Muscle of leg (tissue), 11 donors: ENCODE results near the gene SLC25A26. TPM values are rescaled to one million over a fixed set of nuclear protein-coding genes. Genes with fewer than 3 reads are reported as not detected.
"Not testable (repeated sequence)": the region's sequence is repeated elsewhere in the genome, so short reads cannot be mapped to it uniquely, and the experiment has no call there.

ENCODE experiments used
- DNase-seq: peaks from one replicate; pipeline ENCODE4 v3.0.0; 2013
- H3K27ac ChIP-seq: one replicate; pipeline ENCODE4 v1.5.1; 2013; ENCODE audit warnings: mild to moderate bottlenecking, low read length, control low read depth
- H3K27me3 ChIP-seq: one replicate; pipeline ENCODE4 v1.6.1; 2013; ENCODE audit warnings: low read length; ENCODE audit not compliant: control insufficient read depth, insufficient read depth
- H3K36me3 ChIP-seq: one replicate; pipeline ENCODE4 v1.6.1; 2013; ENCODE audit warnings: low read length; ENCODE audit not compliant: control insufficient read depth, insufficient read depth
- H3K4me1 ChIP-seq: one replicate; pipeline ENCODE4 v1.6.1; 2013; ENCODE audit warnings: low read length; ENCODE audit not compliant: control insufficient read depth, insufficient read depth
- H3K4me3 ChIP-seq: one replicate; pipeline ENCODE4 v1.5.1; 2013; ENCODE audit warnings: low read length, control low read depth
- H3K9me3 ChIP-seq: replicated peaks from 2 replicates; pipeline ENCODE4 v1.6.1; 2013; ENCODE audit warnings: low read depth, low read length; ENCODE audit not compliant: control insufficient read depth
- WGBS: methylation state at CpG from one replicate; pipeline ENCODE4 v1.1.5; 2013; ENCODE audit warnings: missing lambda C conversion rate; ENCODE audit not compliant: insufficient coverage; 5-methylcytosine and 5-hydroxymethylcytosine counted together
- polyA plus RNA-seq, 8 donors: library from polyadenylated mRNA; unstranded; fragments of 120-200 nt; gene quantifications; one replicate each; pipeline versions ENCODE4 v1.2.1 to v1.2.3, GENCODE V29; 2013; ENCODE audit warnings: inconsistent platforms in 1 of 8, low replicate concordance in 1 of 8; ENCODE audit not compliant: insufficient read length in 8 of 8, insufficient read depth in 1 of 8
- total RNA-seq: library from RNA; stranded (reverse); fragments of 120-200 nt; gene quantifications from one replicate; pipeline ENCODE4 v1.2.4, GENCODE V29; 2013

The SLC25A26 gene
- total and polyA plus RNA-seq, 9 donors: 23.9 to 34.6 (median 28.4) TPM

- not testable (repeated sequence) for H3K4me3 ChIP-seq, H3K27ac ChIP-seq, H3K36me3 ChIP-seq, H3K9me3 ChIP-seq, DNase-seq, H3K4me1 ChIP-seq, H3K27me3 ChIP-seq
- 85% methylated on average over 2 of the region's 7 CpGs for WGBS
These were observed 85.3 kb downstream of the SLC25A26 start for GRCh38 chr3:66306086-66306485.

GRCh38 chr3:66306991-66307390 is 86.2 kb downstream of the SLC25A26 start:
- 100% methylated on average over 2 of the region's 4 CpGs for WGBS
- H3K27ac ChIP-seq, H3K27me3 ChIP-seq, H3K4me1 ChIP-seq, H3K4me3 ChIP-seq, H3K9me3 ChIP-seq, H3K36me3 ChIP-seq, DNase-seq: not testable (repeated sequence)

GRCh38 chr3:66312039-66312438 is 91.2 kb downstream of the SLC25A26 start:
- Histone ChIP-seq H3K9me3 (peaks cover 8% of the 10 kb centered on the region), H3K4me1 (no peaks in the 10 kb centered on the region), H3K27ac (no peak overlapping the region), H3K4me3 (no peak overlapping the region), H3K36me3 (peaks cover 2% of the 10 kb centered on the region), H3K27me3 (no peaks in the 10 kb centered on the region)
- no peak for DNase-seq
- no CpG with 5 or more reads among the region's 4 CpGs for whole genome bisulfite sequencing

GRCh38 chr3:66314455-66314854 is 93.7 kb downstream of the SLC25A26 start:
- no peak overlapping the region for H3K4me3 ChIP-seq
- DNase-seq: no peak
- peaks cover 15% of the 10 kb centered on the region for H3K4me1 ChIP-seq
- peaks cover 2% of the 10 kb centered on the region for H3K36me3 ChIP-seq
- no peak overlapping the region for H3K27ac ChIP-seq
- peaks cover 8% of the 10 kb centered on the region for H3K9me3 ChIP-seq
- H3K27me3 ChIP-seq: no peaks in the 10 kb centered on the region
- WGBS: 88% methylated on average over 5 of the region's 6 CpGs

GRCh38 chr3:66317750-66318376 is 97.1 kb downstream of the SLC25A26 start:
- 60% methylated on average over 6 of the region's 7 CpGs for WGBS
- no peak overlapping the region for H3K27ac ChIP-seq
- H3K4me3 ChIP-seq: no peak overlapping the region
- H3K4me1 ChIP-seq: peaks cover 15% of the 10 kb centered on the region
- H3K27me3 ChIP-seq: no peaks in the 10 kb centered on the region
- no peak for DNase-seq
- H3K9me3 ChIP-seq: no peaks in the 10 kb centered on the region
- no peaks in the 10 kb centered on the region for H3K36me3 ChIP-seq

- no peaks in the 10 kb centered on the region for H3K36me3 ChIP-seq
- DNase-seq: no peak
- no peaks in the 10 kb centered on the region for H3K27me3 ChIP-seq
- no peak overlapping the region for H3K27ac ChIP-seq
- H3K4me1 ChIP-seq: peaks cover 17% of the 10 kb centered on the region
- H3K9me3 ChIP-seq: peaks cover 2% of the 10 kb centered on the region
- WGBS: no CpG with 5 or more reads among the region's 1 CpG
- no peak overlapping the region for H3K4me3 ChIP-seq
These were observed 99.6 kb downstream of the SLC25A26 start for GRCh38 chr3:66320390-66320789.

- H3K27me3 ChIP-seq: no peaks in the 10 kb centered on the region
- H3K4me3 ChIP-seq: no peak overlapping the region
- DNase-seq: no peak
- H3K9me3 ChIP-seq: peaks cover 2% of the 10 kb centered on the region
- H3K4me1 ChIP-seq: peaks cover 21% of the 10 kb centered on the region
- no peak overlapping the region for H3K27ac ChIP-seq
- H3K36me3 ChIP-seq: no peaks in the 10 kb centered on the region
These were observed 101.6 kb downstream of the SLC25A26 start for GRCh38 chr3:66322436-66322835.

GRCh38 chr3:66326340-66326739 is 105.5 kb downstream of the SLC25A26 start:
- H3K36me3 ChIP-seq: no peaks in the 10 kb centered on the region

GRCh38 chr3:66335671-66336070 is 114.9 kb downstream of the SLC25A26 start:
- H3K27me3 ChIP-seq: no peaks in the 10 kb centered on the region
- WGBS: no CpG with 5 or more reads among the region's 2 CpGs
- H3K27ac ChIP-seq: no peak overlapping the region
- H3K4me3 ChIP-seq: no peak overlapping the region
- no peaks in the 10 kb centered on the region for H3K36me3 ChIP-seq
- no peak for DNase-seq
- H3K4me1 ChIP-seq: no peaks in the 10 kb centered on the region
- H3K9me3 ChIP-seq: no peaks in the 10 kb centered on the region

More at GRCh38 chr3:66326340-66326739, 105.5 kb downstream of the SLC25A26 start:
- H3K4me1 ChIP-seq: peaks cover 10% of the 10 kb centered on the region
- no peak overlapping the region for H3K27ac ChIP-seq
- no peaks in the 10 kb centered on the region for H3K27me3 ChIP-seq
- peaks cover 2% of the 10 kb centered on the region for H3K9me3 ChIP-seq
- H3K4me3 ChIP-seq: no peak overlapping the region
- WGBS: 53% methylated on average over 4 of the region's 6 CpGs
- DNase-seq: no peak

GRCh38 chr3:66336333-66336766 is 115.5 kb downstream of the SLC25A26 start:
- no peaks in the 10 kb centered on the region for H3K36me3 ChIP-seq
- peaks cover 2% of the 10 kb centered on the region for H3K9me3 ChIP-seq
- no peaks in the 10 kb centered on the region for H3K4me1 ChIP-seq
- H3K4me3 ChIP-seq: no peak overlapping the region
- 67% methylated on average over 1 of the region's 4 CpGs for WGBS
- DNase-seq: peak; percentile 67
- H3K27me3 ChIP-seq: no peaks in the 10 kb centered on the region
- H3K27ac ChIP-seq: peak overlapping the region; percentile 45

- no CpG with 5 or more reads among the region's 3 CpGs for whole genome bisulfite sequencing
- peaks cover 2% of the 10 kb centered on the region for H3K9me3 ChIP-seq
- no peak overlapping the region for H3K4me3 ChIP-seq
- no peaks in the 10 kb centered on the region for H3K27me3 ChIP-seq
- no peak overlapping the region for H3K27ac ChIP-seq
- peak; percentile 55 for DNase-seq
- H3K4me1 ChIP-seq: no peaks in the 10 kb centered on the region
- H3K36me3 ChIP-seq: no peaks in the 10 kb centered on the region
These were observed 118.1 kb downstream of the SLC25A26 start for GRCh38 chr3:66338927-66339326.
